Mesenchymal stem cell (in vitro differentiated cells and primary cell): ENCODE measurements around the gene SDF4.
A peak's percentile ranks its signal among the peaks of the same experiment; 100 is the strongest.

ENCODE experiments used
- DNase-seq: peaks from one replicate; pipeline ENCODE4 v3.0.0-alpha.2; 2013
- H2AFZ ChIP-seq: one replicate; pipeline ENCODE4 v1.6.1; 2013; ENCODE audit warnings: low read depth, mild to moderate bottlenecking, control low read depth, inconsistent platforms, low read length, moderate library complexity
- H2AK5ac ChIP-seq: 2 replicates; pipeline ENCODE4 v1.6.1; 2013; ENCODE audit warnings: low read length, moderate library complexity, mild to moderate bottlenecking, inconsistent platforms; ENCODE audit not compliant: severe bottlenecking
- H2BK120ac ChIP-seq: one replicate; pipeline ENCODE4 v1.6.1; 2013; ENCODE audit warnings: low read depth, mild to moderate bottlenecking, inconsistent platforms, low read length, moderate library complexity
- H2BK12ac ChIP-seq, 2 experiments: one replicate each; pipeline ENCODE4 v1.6.1; 2013; ENCODE audit warnings: inconsistent platforms in 2 of 2, low read length in 2 of 2, mild to moderate bottlenecking in 2 of 2, moderate library complexity in 2 of 2, control low read depth in 1 of 2
- H2BK15ac ChIP-seq: one replicate; pipeline ENCODE4 v1.6.1; 2013; ENCODE audit warnings: mild to moderate bottlenecking, low read depth, inconsistent platforms; ENCODE audit not compliant: poor library complexity, severe bottlenecking
- H2BK5ac ChIP-seq: 2 replicates; pipeline ENCODE4 v1.6.1; 2013; ENCODE audit warnings: low read depth, mild to moderate bottlenecking, low read length, control low read depth, inconsistent platforms; ENCODE audit not compliant: poor library complexity, severe bottlenecking
- H3K14ac ChIP-seq, 2 experiments: one replicate each; pipeline ENCODE4 v1.6.1; 2013; ENCODE audit warnings: inconsistent platforms in 2 of 2, low read length in 2 of 2, control low read depth in 1 of 2, mild to moderate bottlenecking in 1 of 2, moderate library complexity in 1 of 2
- H3K18ac ChIP-seq, 2 experiments: one replicate each; pipeline ENCODE4 v1.6.1; 2013; ENCODE audit warnings: inconsistent platforms in 2 of 2, low read length in 2 of 2, control low read depth in 1 of 2, low read depth in 1 of 2, mild to moderate bottlenecking in 1 of 2
- H3K23ac ChIP-seq, 2 experiments: one replicate each; pipeline ENCODE4 v1.6.1; 2013; ENCODE audit warnings: inconsistent platforms in 2 of 2, low read length in 2 of 2, mild to moderate bottlenecking in 2 of 2, moderate library complexity in 2 of 2, control low read depth in 1 of 2
- H3K27ac ChIP-seq: 2 replicates; pipeline ENCODE4 v1.5.1; 2013; ENCODE audit warnings: mild to moderate bottlenecking, moderate library complexity, low read length, control low read depth, inconsistent platforms; ENCODE audit not compliant: poor library complexity, severe bottlenecking
- H3K27me3 ChIP-seq, 2 experiments: 2 replicates each; pipeline versions ENCODE4 v1.6.1 to v1.7.0; 2013; ENCODE audit warnings: low read length in 2 of 2, mild to moderate bottlenecking in 2 of 2, moderate library complexity in 2 of 2, control low read depth in 1 of 2, inconsistent platforms in 1 of 2; ENCODE audit not compliant: control insufficient read depth in 1 of 2, insufficient read depth in 1 of 2
- H3K36me3 ChIP-seq, 2 experiments: 2 replicates each; pipeline versions ENCODE4 v1.6.1 to v1.7.0; 2013; ENCODE audit warnings: low read length in 2 of 2, control low read depth in 1 of 2, inconsistent platforms in 1 of 2, low read depth in 1 of 2, mild to moderate bottlenecking in 1 of 2; ENCODE audit not compliant: insufficient read depth in 2 of 2, control insufficient read depth in 1 of 2
- H3K4ac ChIP-seq, 2 experiments: one replicate each; pipeline ENCODE4 v1.6.1; 2013; ENCODE audit warnings: inconsistent platforms in 2 of 2, low read length in 2 of 2, mild to moderate bottlenecking in 2 of 2, moderate library complexity in 2 of 2, control low read depth in 1 of 2, low read depth in 1 of 2
- H3K4me1 ChIP-seq: 2 replicates; pipeline ENCODE4 v1.6.1; 2013; ENCODE audit warnings: low read depth, low read length, control low read depth; ENCODE audit not compliant: control insufficient read depth, insufficient read depth
- H3K4me2 ChIP-seq: 2 replicates; pipeline ENCODE4 v1.6.1; 2013; ENCODE audit warnings: low read length, mild to moderate bottlenecking, inconsistent platforms; ENCODE audit not compliant: poor library complexity, severe bottlenecking
- H3K4me3 ChIP-seq, 2 experiments: 2 replicates each; pipeline versions ENCODE4 v1.5.1 to v1.7.0; 2013; ENCODE audit warnings: low read length in 2 of 2, mild to moderate bottlenecking in 2 of 2, control low read depth in 1 of 2, low read depth in 1 of 2; ENCODE audit not compliant: insufficient read depth in 1 of 2
- H3K79me1 ChIP-seq: replicated peaks from 2 replicates; pipeline ENCODE4 v1.6.1; 2013; ENCODE audit warnings: mild to moderate bottlenecking, control low read depth, low read length, inconsistent platforms; ENCODE audit not compliant: poor library complexity, severe bottlenecking
- H3K9ac ChIP-seq: 2 replicates; pipeline ENCODE4 v1.7.0; 2013; ENCODE audit warnings: mild to moderate bottlenecking, low read length, moderate library complexity
- H3K9me3 ChIP-seq: 2 replicates; pipeline ENCODE4 v1.7.0; 2013; ENCODE audit warnings: mild to moderate bottlenecking, low read length; ENCODE audit not compliant: control insufficient read depth
- H4K8ac ChIP-seq: one replicate; pipeline ENCODE4 v1.6.1; 2013; ENCODE audit warnings: inconsistent platforms, mild to moderate bottlenecking, low read length, moderate library complexity
- H4K91ac ChIP-seq: one replicate; pipeline ENCODE4 v1.6.1; 2013; ENCODE audit warnings: mild to moderate bottlenecking, low read length, inconsistent platforms
- WGBS: methylation state at CpG from one replicate; pipeline ENCODE4 v1.1.7; 2013; ENCODE audit warnings: mixed read lengths; 5-methylcytosine and 5-hydroxymethylcytosine counted together

SDF4 gene

DNA sequence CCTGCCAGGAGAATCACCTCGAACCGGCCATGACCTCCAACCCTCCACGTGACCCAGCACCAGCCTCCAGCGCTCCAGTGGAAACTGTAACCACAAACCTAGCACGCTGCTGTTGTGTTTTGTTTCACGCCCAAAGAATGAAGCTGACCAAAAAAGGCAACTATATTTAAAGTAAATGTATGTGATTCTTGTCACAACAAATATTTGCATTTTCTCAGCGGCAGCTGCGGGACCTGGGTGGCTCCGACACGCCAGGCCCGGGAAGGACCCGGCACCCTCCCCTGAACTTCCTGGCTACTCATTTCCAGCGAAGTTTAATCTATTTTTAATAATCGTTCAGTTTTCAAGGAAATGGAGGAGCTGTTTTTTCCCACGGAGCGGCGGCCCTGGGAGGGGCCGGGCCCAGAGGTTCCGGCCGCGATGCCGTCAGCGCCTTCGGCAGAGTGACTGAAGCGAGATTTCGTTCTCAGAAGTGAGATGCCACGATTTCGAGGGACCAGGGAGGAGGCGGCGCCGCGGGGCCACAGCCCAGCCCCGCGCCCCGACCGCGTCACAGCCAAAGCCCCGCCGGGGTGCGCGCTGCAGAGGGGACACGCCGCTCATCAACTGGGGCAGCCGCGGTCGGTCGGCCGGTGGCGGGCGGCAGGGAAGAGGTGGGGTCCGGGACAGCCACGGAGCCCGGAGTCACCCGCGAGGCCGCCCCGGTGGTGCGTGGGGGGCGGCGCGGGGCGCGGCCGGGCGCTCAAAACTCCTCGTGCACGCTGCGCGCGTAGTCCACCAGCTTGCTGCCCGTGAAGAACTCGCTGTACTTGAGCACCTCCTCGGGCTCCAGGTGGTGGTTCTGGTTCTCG lies 14.8 kb downstream of the SDF4 start:
- Histone ChIP-seq H4K91ac (no peak overlapping the region), H3K4me3 (peak overlapping the region in 1 of 2 experiments; percentile 7), H2AK5ac (peak overlapping the region; percentile 82), H2AFZ (no peak overlapping the region), H2BK5ac (no peak overlapping the region), H4K8ac (no peak overlapping the region), H3K4me1 (peaks cover 63% of the 10 kb centered on the region), H3K4ac (no peak overlapping the region), H3K36me3 (peaks cover 50 to 76% of the 10 kb centered on the region in 2 experiments), H3K14ac (no peak overlapping the region), H2BK12ac (no peak overlapping the region), H3K18ac (no peak overlapping the region), H3K27me3 (no peaks in the 10 kb centered on the region), H3K9ac (no peak overlapping the region), H3K4me2 (no peak overlapping the region), H2BK120ac (no peak overlapping the region), H3K79me1 (peaks cover 36% of the 10 kb centered on the region), H3K9me3 (no peaks in the 10 kb centered on the region), H3K27ac (peak overlapping the region; percentile 67), H3K23ac (no peak overlapping the region), H2BK15ac (no peak overlapping the region)
- DNase-seq = no peak
- 98% methylated on average over 62 of the region's 74 CpGs for WGBS

GRCh38 chr1:1215881-1216605 lies 15.8 kb downstream of the SDF4 start:
- Histone ChIP-seq H2AK5ac (no peak overlapping the region), H3K18ac (no peak overlapping the region), H2BK12ac (no peak overlapping the region), H4K91ac (no peak overlapping the region), H2AFZ (no peak overlapping the region), H3K4me1 (peaks cover 64% of the 10 kb centered on the region), H3K27me3 (no peaks in the 10 kb centered on the region), H3K4me3 (no peak overlapping the region), H3K4me2 (no peak overlapping the region), H3K14ac (no peak overlapping the region), H3K36me3 (peaks cover 40 to 66% of the 10 kb centered on the region in 2 experiments), H3K27ac (no peak overlapping the region), H2BK5ac (no peak overlapping the region), H3K79me1 (peaks cover 34% of the 10 kb centered on the region), H4K8ac (no peak overlapping the region), H3K23ac (no peak overlapping the region), H3K4ac (no peak overlapping the region), H3K9ac (no peak overlapping the region), H2BK15ac (no peak overlapping the region), H3K9me3 (no peaks in the 10 kb centered on the region), H2BK120ac (no peak overlapping the region)
- WGBS = 96% methylated on average over 21 of the region's 21 CpGs
- DNase-seq = no peak

DNA sequence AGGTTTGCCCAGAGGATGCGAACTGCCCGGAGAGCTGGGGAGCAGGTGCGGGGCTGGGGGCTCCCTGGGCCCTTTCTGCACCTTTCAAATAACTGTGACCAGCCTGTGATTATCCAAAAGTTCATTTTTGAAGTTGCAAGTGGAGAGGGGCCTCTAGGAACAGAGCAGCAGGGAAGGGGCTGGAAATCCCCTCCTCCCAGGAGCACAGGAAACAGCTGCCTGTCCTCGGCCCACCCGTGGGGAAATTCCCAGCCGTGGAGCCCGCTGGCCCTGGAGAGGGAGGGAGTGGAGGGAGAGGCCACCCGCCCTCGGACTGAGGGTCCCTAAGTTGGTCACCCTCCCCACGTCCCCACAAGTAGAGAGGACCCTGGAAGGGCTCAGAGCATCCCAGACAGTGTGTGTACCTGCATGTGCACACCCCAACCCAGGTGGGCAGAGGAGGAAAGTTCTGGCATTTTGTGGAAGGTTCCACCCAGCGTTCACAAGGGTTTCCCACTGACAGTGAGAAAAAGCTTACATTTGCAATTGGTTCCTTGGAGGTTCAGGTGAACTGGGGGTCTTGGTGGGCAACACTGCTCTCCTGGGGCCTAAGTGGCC lies 16.6 kb downstream of the SDF4 start:
- Histone ChIP-seq H3K18ac (no peak overlapping the region), H3K4me2 (no peak overlapping the region), H2BK5ac (no peak overlapping the region), H2AK5ac (peak overlapping the region; percentile 13), H2BK12ac (no peak overlapping the region), H3K14ac (no peak overlapping the region), H3K4me1 (peaks cover 63% of the 10 kb centered on the region), H3K4me3 (no peak overlapping the region), H3K27ac (no peak overlapping the region), H3K36me3 (peaks cover 32 to 58% of the 10 kb centered on the region in 2 experiments), H3K23ac (no peak overlapping the region), H2BK120ac (no peak overlapping the region), H2BK15ac (no peak overlapping the region), H4K8ac (no peak overlapping the region), H2AFZ (no peak overlapping the region), H3K9me3 (no peaks in the 10 kb centered on the region), H4K91ac (no peak overlapping the region), H3K9ac (no peak overlapping the region), H3K79me1 (peaks cover 27% of the 10 kb centered on the region), H3K27me3 (peaks cover 0 to 2% of the 10 kb centered on the region in 2 experiments), H3K4ac (no peak overlapping the region)
- DNase-seq = peak; percentile 40
- 59% methylated on average over 11 of the region's 11 CpGs for WGBS
